H1 (cell line): ENCODE results near the gene ATAD3A. TPM values are rescaled to one million over a fixed set of nuclear protein-coding genes. Genes with fewer than 3 reads are reported as not detected.

ENCODE experiments used
- CTCF ChIA-PET: fragments of 300-600 bp; sonication (Branson Sonifier 250); formaldehyde crosslinking; loops from one replicate; lab custom pipeline; 2021; ENCODE audit not compliant: partially characterized antibody; lab: Charles Lee
- POLR2A ChIA-PET: fragments of 300-600 bp; sonication (Branson Sonifier 250); formaldehyde crosslinking; loops from one replicate; lab custom pipeline; 2021; ENCODE audit warnings: inconsistent platforms; ENCODE audit not compliant: partially characterized antibody; lab: Charles Lee
- DNase-seq, 2 experiments: peaks; one replicate each; pipeline versions ENCODE4 v3.0.0 to v3.0.0-alpha.2; 2010 to 2022; ENCODE audit warnings: low spot score in 2 of 2, low read depth in 1 of 2, mixed read lengths in 1 of 2
- FAIRE-seq: peaks from 2 replicates; lab custom pipeline; 2011; peaks lifted over from hg19 to GRCh38; lab: Jason Lieb, UNC
- H2AFZ ChIP-seq: 2 replicates; pipeline ENCODE4 v1.8.1; 2012; ENCODE audit warnings: low read length, inconsistent platforms
- H2AK5ac ChIP-seq: 2 replicates; pipeline ENCODE4 v1.6.1; 2013; ENCODE audit warnings: low read depth, low read length
- H2BK120ac ChIP-seq: replicated peaks from 2 replicates; pipeline ENCODE3; 2013; ENCODE audit warnings: low read depth, low read length, inconsistent platforms
- H2BK12ac ChIP-seq: 2 replicates; pipeline ENCODE4 v1.6.1; 2013; ENCODE audit warnings: low read depth, low read length
- H2BK15ac ChIP-seq: 2 replicates; pipeline ENCODE4 v1.6.1; 2013; ENCODE audit warnings: low read length
- H2BK20ac ChIP-seq: 2 replicates; pipeline ENCODE4 v1.6.1; 2013; ENCODE audit warnings: low read length
- H2BK5ac ChIP-seq: 2 replicates; pipeline ENCODE4 v1.6.1; 2013; ENCODE audit warnings: low read depth, low read length
- H3K14ac ChIP-seq: 2 replicates; pipeline ENCODE4 v1.6.1; 2013; ENCODE audit warnings: inconsistent platforms; ENCODE audit not compliant: insufficient read length
- H3K18ac ChIP-seq: 2 replicates; pipeline ENCODE4 v1.6.1; 2013; ENCODE audit warnings: low read length; ENCODE audit errors: extremely low read depth
- H3K23ac ChIP-seq: 2 replicates; pipeline ENCODE4 v1.6.1; 2013; ENCODE audit warnings: inconsistent platforms; ENCODE audit not compliant: insufficient read length
- H3K23me2 ChIP-seq: 2 replicates; pipeline ENCODE4 v1.6.1; 2013; ENCODE audit warnings: low read depth, low read length
- H3K27ac ChIP-seq: 2 replicates; pipeline ENCODE4 v1.6.1; 2011; ENCODE audit warnings: low read depth, low read length, inconsistent platforms
- H3K27me3 ChIP-seq, 4 experiments: replicated peaks in 1 of 4; 1 replicate in 1 of 4; 2 replicates in 3 of 4; pipeline versions ENCODE4 v1.6.1 to v1.8.1; 2011 to 2013; ENCODE audit warnings: low read length in 3 of 4, mild to moderate bottlenecking in 3 of 4, inconsistent platforms in 2 of 4, mixed read lengths in 2 of 4, moderate library complexity in 1 of 4; ENCODE audit not compliant: control insufficient read depth in 3 of 4, insufficient read depth in 3 of 4; ENCODE audit errors: extremely low read depth in 1 of 4
- H3K36me3 ChIP-seq, 4 experiments: 2 replicates each; pipeline versions ENCODE4 v1.6.1 to v1.8.1; 2011 to 2013; ENCODE audit warnings: mild to moderate bottlenecking in 4 of 4, low read length in 3 of 4, moderate library complexity in 2 of 4, control low read depth in 1 of 4, inconsistent platforms in 1 of 4; ENCODE audit not compliant: insufficient read depth in 4 of 4, control insufficient read depth in 2 of 4
- H3K4ac ChIP-seq: replicated peaks from 2 replicates; pipeline ENCODE3; 2013; ENCODE audit warnings: low read length, low read depth, mixed read lengths, inconsistent platforms; ENCODE audit not compliant: insufficient read length
- H3K4me1 ChIP-seq, 4 experiments: replicated peaks in 1 of 4; 1 replicate in 1 of 4; 2 replicates in 3 of 4; pipeline versions ENCODE4 v1.6.1 to v1.8.1; 2011 to 2013; ENCODE audit warnings: low read length in 3 of 4, inconsistent platforms in 2 of 4, mixed read lengths in 1 of 4; ENCODE audit not compliant: insufficient read depth in 4 of 4, control insufficient read depth in 3 of 4
- H3K4me2 ChIP-seq, 2 experiments: 2 replicates each; pipeline versions ENCODE4 v1.6.1 to v1.8.1; 2011 to 2013; ENCODE audit warnings: low read depth in 2 of 2, low read length in 2 of 2, control low read depth in 1 of 2, inconsistent platforms in 1 of 2, mild to moderate bottlenecking in 1 of 2; ENCODE audit not compliant: insufficient read depth in 1 of 2
- H3K4me3 ChIP-seq, 4 experiments: fragments of 200-600, 300-600 bp in 1 of 4; sonication (generic), shearing (Covaris generic), sonication (Bioruptor Twin) in 1 of 4; 2 replicates each; pipeline versions ENCODE4 v1.5.1 to v1.8.1; 2011 to 2016; ENCODE audit warnings: low read length in 4 of 4, low read depth in 3 of 4, control low read depth in 2 of 4, inconsistent platforms in 2 of 4, mild to moderate bottlenecking in 2 of 4, mixed read lengths in 1 of 4, moderate library complexity in 1 of 4; ENCODE audit not compliant: insufficient read depth in 2 of 4; ENCODE audit errors: extremely low read depth in 1 of 4
- H3K56ac ChIP-seq: replicated peaks from 2 replicates; pipeline ENCODE3; 2013; ENCODE audit warnings: low read depth, mild to moderate bottlenecking, mixed read lengths, low read length, inconsistent platforms; ENCODE audit not compliant: insufficient read length
- H3K79me1 ChIP-seq: 2 replicates; pipeline ENCODE4 v1.6.1; 2013; ENCODE audit warnings: low read depth, low read length, control low read depth
- H3K79me2 ChIP-seq, 2 experiments: 2 replicates each; pipeline versions ENCODE4 v1.6.1 to v1.8.1; 2012 to 2013; ENCODE audit warnings: low read length in 2 of 2, mild to moderate bottlenecking in 2 of 2, inconsistent platforms in 1 of 2; ENCODE audit not compliant: insufficient read depth in 2 of 2, control insufficient read depth in 1 of 2
- H3K9ac ChIP-seq, 4 experiments: replicated peaks in 1 of 4; 1 replicate in 1 of 4; 2 replicates in 3 of 4; pipeline versions ENCODE4 v1.6.1 to v1.8.1; 2011 to 2013; ENCODE audit warnings: low read depth in 3 of 4, low read length in 3 of 4, control low read depth in 2 of 4, mild to moderate bottlenecking in 2 of 4, moderate library complexity in 2 of 4, inconsistent platforms in 1 of 4; ENCODE audit errors: extremely low read depth in 1 of 4
- H3K9me3 ChIP-seq, 2 experiments: 2 replicates each; pipeline versions ENCODE4 v1.6.1 to v1.8.1; 2012 to 2013; ENCODE audit warnings: mild to moderate bottlenecking in 2 of 2, moderate library complexity in 2 of 2, control low read depth in 1 of 2, inconsistent platforms in 1 of 2, low read depth in 1 of 2, low read length in 1 of 2, mixed read lengths in 1 of 2; ENCODE audit not compliant: insufficient read depth in 2 of 2
- H4K20me1 ChIP-seq, 2 experiments: replicated peaks in 1 of 2; 2 replicates each; pipeline versions ENCODE3 to v1.8.1; 2011 to 2013; ENCODE audit warnings: inconsistent platforms in 2 of 2, low read length in 2 of 2, mild to moderate bottlenecking in 1 of 2; ENCODE audit not compliant: insufficient read depth in 2 of 2, control insufficient read depth in 1 of 2
- H4K5ac ChIP-seq: 2 replicates; pipeline ENCODE4 v1.6.1; 2013; ENCODE audit warnings: low read length, low read depth, mixed read lengths, inconsistent platforms; ENCODE audit not compliant: insufficient read length
- H4K8ac ChIP-seq: 2 replicates; pipeline ENCODE4 v1.8.0; 2013; ENCODE audit warnings: mild to moderate bottlenecking, moderate library complexity, low read length, inconsistent platforms; ENCODE audit not compliant: insufficient read depth; ENCODE audit errors: extremely low read depth
- H4K91ac ChIP-seq: replicated peaks from 2 replicates; pipeline ENCODE3; 2013; ENCODE audit warnings: low read length, mixed read lengths, inconsistent platforms; ENCODE audit not compliant: insufficient read length
- TBP ChIP-seq: IDR thresholded peaks from 2 replicates; pipeline ENCODE4 v1.6.1; 2011; ENCODE audit warnings: low read depth, low read length, improper control_type of control experiment
- WGBS, 2 experiments: shearing (Covaris generic) in 1 of 2; methylation state at CpG; one replicate each; pipeline versions ENCODE4 v1.1.6 to v1.1.7; 2013 to 2015; ENCODE audit warnings: low lambda C conversion rate in 2 of 2, mixed read lengths in 2 of 2, inconsistent platforms in 1 of 2, low coverage in 1 of 2, missing lambda C conversion rate in 1 of 2; ENCODE audit not compliant: insufficient replicate concordance in 2 of 2, insufficient coverage in 1 of 2, insufficient read length in 1 of 2; ENCODE audit errors: extremely low coverage in 1 of 2, missing lambda C conversion rate in 1 of 2; 5-methylcytosine and 5-hydroxymethylcytosine counted together
- polyA plus RNA-seq, 7 experiments: library from polyadenylated mRNA; depleted of rRNA in 3 of 7; stranded (reverse) in 5 of 7; unstranded in 2 of 7; fragments of >200 nt in 5 of 7; fragments of 200-250 nt in 2 of 7; gene quantifications; 1 replicate in 5 of 7; 2 replicates in 1 of 7; 4 replicates in 1 of 7; pipeline versions ENCODE4 v1.2.1 to v1.2.3, GENCODE V29; 2011 to 2013; ENCODE audit warnings: missing spikeins in 2 of 7, mixed read lengths in 2 of 7
- total RNA-seq: library from RNA; stranded (reverse); fragmentation: NEBNext Ultra II Directional; extraction: Animal tissue kit (Norgen Biotek cat#: 25700); gene quantifications from 2 replicates; pipeline ENCODE4 v1.2.1, GENCODE V29; 2021

The ATAD3A gene
- total and polyA plus RNA-seq, 2 of the 8 experiments (the other 6 are each of a cell fraction or from before 2014, with no cell fraction given): 28.3 to 64.7 TPM

DNA sequence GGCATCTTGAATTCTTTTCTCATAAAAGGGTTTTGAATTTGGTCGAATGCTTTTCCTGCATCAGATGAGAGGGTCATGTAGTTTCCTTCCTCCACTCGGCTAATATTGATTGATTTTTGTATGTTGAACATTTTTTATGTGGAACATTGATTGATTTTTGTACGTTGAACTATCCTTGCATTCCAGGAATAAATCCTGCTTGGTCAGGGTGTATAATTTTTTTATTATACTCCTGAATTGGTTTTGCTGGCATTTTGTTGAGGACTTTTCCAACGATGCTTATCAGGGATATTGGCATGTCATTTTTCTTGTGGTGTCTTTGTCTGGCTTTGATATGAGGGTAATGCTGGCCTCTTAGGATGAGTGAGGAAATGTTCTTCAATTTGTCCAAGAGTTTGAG lies 20.0 kb downstream of the ATAD3A start:
- H4K8ac ChIP-seq: no peak overlapping the region
- H3K14ac ChIP-seq: no peak overlapping the region
- ChIA-PET CTCF (no interaction called here), POLR2A (interaction anchor here (0.6 kb wide), 1 partner anchor 358 kb away, joined by 3 read pairs; no protein-coding TSS in a partner anchor)
- no peak overlapping the region for H2BK12ac ChIP-seq
- no peak for TF ChIP-seq TBP
- H3K4me1 ChIP-seq: peaks cover 0 to 4% (median 0%) of the 10 kb centered on the region in 4 experiments; a peak in 1 of 7 replicates
- no peaks in the 10 kb centered on the region for H3K79me2 ChIP-seq
- H2AFZ ChIP-seq: no peak overlapping the region
- no peak overlapping the region for H4K91ac ChIP-seq
- no peak overlapping the region for H4K5ac ChIP-seq
- no peak overlapping the region for H3K27ac ChIP-seq
- no peaks in the 10 kb centered on the region for H3K27me3 ChIP-seq
- no peak overlapping the region for H2BK15ac ChIP-seq
- no peak overlapping the region for H3K4me2 ChIP-seq
- H3K79me1 ChIP-seq: no peaks in the 10 kb centered on the region
- H4K20me1 ChIP-seq: peaks cover 0 to 3% of the 10 kb centered on the region in 2 experiments
- FAIRE-seq (no peak), DNase-seq (no peak)
- H3K4ac ChIP-seq: no peak overlapping the region
- H3K56ac ChIP-seq: no peak overlapping the region
- H3K18ac ChIP-seq: no peak overlapping the region
- H2BK5ac ChIP-seq: no peak overlapping the region
- no peak overlapping the region for H3K9ac ChIP-seq
- H3K23me2 ChIP-seq: no peaks in the 10 kb centered on the region
- H2BK120ac ChIP-seq: no peak overlapping the region
- H3K23ac ChIP-seq: no peak overlapping the region
- no peak overlapping the region for H2BK20ac ChIP-seq
- H3K9me3 ChIP-seq: peaks cover 3 to 5% of the 10 kb centered on the region in 2 experiments; a peak in 1 of 4 replicates
- no peak overlapping the region for H2AK5ac ChIP-seq
- H3K4me3 ChIP-seq: no peak overlapping the region
- 93% methylated on average over 4 of the region's 4 CpGs; no CpG with 5 or more reads in 1 of the 2 experiments for WGBS, 2 experiments
- H3K36me3 ChIP-seq: peaks cover 4 to 32% (median 7%) of the 10 kb centered on the region in 4 experiments; a peak in 4 of 8 replicates
